Natural killer cell (primary cell): ENCODE results near the gene TSTD1. TPM values are rescaled to one million over a fixed set of nuclear protein-coding genes. Genes with fewer than 3 reads are reported as not detected.
A peak's percentile ranks its signal among the peaks of the same experiment; 100 is the strongest.

Experiments
- ATAC-seq, 3 donors: fragments of 150-1000 bp in 2 of 3; fragments of 200-7000 bp in 1 of 3; cut with Tn5 transposase; 1 replicate in 1 of 3; 2 replicates in 2 of 3; pipeline ENCODE4 v1.10.0; 2021; ENCODE audit warnings: mild to moderate bottlenecking in 2 of 3, moderate library complexity in 2 of 3
- DNase-seq, 2 donors: peaks; one replicate each; pipeline versions ENCODE4 v3.0.0 to v3.0.0-alpha.2; 2013 to 2021; ENCODE audit warnings: mixed read lengths in 1 of 2
- H3K27ac ChIP-seq: one replicate; pipeline ENCODE4 v1.5.1; 2013; ENCODE audit warnings: mild to moderate bottlenecking, low read length
- H3K27me3 ChIP-seq: one replicate; pipeline ENCODE4 v1.6.1; 2013; ENCODE audit warnings: low read length; ENCODE audit not compliant: control insufficient read depth, insufficient read depth
- H3K36me3 ChIP-seq: one replicate; pipeline ENCODE4 v1.6.1; 2013; ENCODE audit warnings: low read length; ENCODE audit not compliant: control insufficient read depth, insufficient read depth
- H3K4me1 ChIP-seq: one replicate; pipeline ENCODE4 v1.6.1; 2013; ENCODE audit warnings: low read length; ENCODE audit not compliant: control insufficient read depth, insufficient read depth
- H3K4me3 ChIP-seq: one replicate; pipeline ENCODE4 v1.5.1; 2013; ENCODE audit warnings: low read length
- H3K9me3 ChIP-seq: one replicate; pipeline ENCODE4 v1.6.1; 2013; ENCODE audit warnings: low read length; ENCODE audit not compliant: control insufficient read depth, insufficient read depth
- H3K27ac Mint-ChIP-seq, 2 donors: one replicate each; pipeline ENCODE4 v1.8.0; 2022; ENCODE audit warnings: mild to moderate bottlenecking in 2 of 2, mixed read lengths in 2 of 2, moderate library complexity in 1 of 2
- H3K27me3 Mint-ChIP-seq, 2 donors: one replicate each; pipeline ENCODE4 v1.8.0; 2022; ENCODE audit warnings: low read depth in 2 of 2, mixed read lengths in 2 of 2
- H3K36me3 Mint-ChIP-seq: one replicate; pipeline ENCODE4 v1.8.0; 2022; ENCODE audit warnings: mixed read lengths
- H3K4me1 Mint-ChIP-seq, 2 donors: one replicate each; pipeline ENCODE4 v1.8.0; 2022; ENCODE audit warnings: mixed read lengths in 2 of 2
- H3K4me3 Mint-ChIP-seq: one replicate; pipeline ENCODE4 v1.8.0; 2022; ENCODE audit warnings: mild to moderate bottlenecking, moderate library complexity, mixed read lengths
- H3K9me3 Mint-ChIP-seq, 2 donors: one replicate each; pipeline ENCODE4 v1.8.0; 2022; ENCODE audit warnings: mixed read lengths in 2 of 2
- WGBS: methylation state at CpG from one replicate; pipeline ENCODE4 v1.1.7; 2013; ENCODE audit warnings: missing lambda C conversion rate; ENCODE audit not compliant: insufficient coverage; 5-methylcytosine and 5-hydroxymethylcytosine counted together
- intact Hi-C: fragments of 100-400 bp; cut with micrococcal nuclease; formaldehyde crosslinking; loops from one replicate; pipeline ENCODE4 v1.14.2; 2022
- total RNA-seq, 4 donors: library from RNA; stranded (reverse); fragments of 120-200 nt in 1 of 4; gene quantifications; one replicate each; pipeline versions ENCODE4 v1.2.3 to v1.2.4, GENCODE V29; 2013 to 2022
- TF ChIP-seq, protein P1 (sequence below): fragments of 200-600 bp; IDR thresholded peaks from one replicate; pipeline ENCODE4 v1.8.0; 2022; ENCODE audit warnings: antibody characterized with exemption

TSTD1 gene
- total RNA-seq, 3 donors from 2014 or later (not counting 1 experiment from before 2014, with no cell fraction given): 31.8 to 36.3 (median 34.3) TPM

DNA sequence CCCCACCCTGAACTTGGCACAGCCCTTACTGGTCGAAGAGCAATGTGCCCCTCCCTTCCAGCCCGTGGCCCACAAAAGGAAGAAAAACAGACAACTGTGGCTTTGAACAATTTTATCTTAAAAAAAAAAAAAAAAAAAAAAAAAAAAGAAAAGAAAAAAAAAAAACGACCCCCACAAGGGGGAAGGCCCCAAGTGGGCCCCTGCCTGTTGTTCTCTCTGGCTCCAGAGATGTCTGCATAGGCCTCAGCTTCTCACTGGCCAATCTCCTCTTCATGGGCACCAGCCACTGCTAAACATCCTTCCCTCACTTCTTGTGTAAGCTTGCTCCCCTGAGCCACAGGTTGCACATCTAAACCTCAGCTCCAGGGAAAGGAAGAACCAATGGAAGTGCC, 386 bp upstream of the TSTD1 start:
- peaks cover 14 to 51% of the 10 kb centered on the region in 2 donors for H3K4me1 Mint-ChIP-seq
- H3K36me3 Mint-ChIP-seq: no peaks in the 10 kb centered on the region
- Histone ChIP-seq H3K9me3 (no peaks in the 10 kb centered on the region), H3K36me3 (peaks cover 40% of the 10 kb centered on the region), H3K4me1 (peaks cover 41% of the 10 kb centered on the region), H3K27ac (peak overlapping the region; percentile 77), H3K4me3 (peak overlapping the region; percentile 95), H3K27me3 (no peaks in the 10 kb centered on the region)
- H3K27me3 Mint-ChIP-seq: no peaks in the 10 kb centered on the region
- TF ChIP-seq, protein P1, sequence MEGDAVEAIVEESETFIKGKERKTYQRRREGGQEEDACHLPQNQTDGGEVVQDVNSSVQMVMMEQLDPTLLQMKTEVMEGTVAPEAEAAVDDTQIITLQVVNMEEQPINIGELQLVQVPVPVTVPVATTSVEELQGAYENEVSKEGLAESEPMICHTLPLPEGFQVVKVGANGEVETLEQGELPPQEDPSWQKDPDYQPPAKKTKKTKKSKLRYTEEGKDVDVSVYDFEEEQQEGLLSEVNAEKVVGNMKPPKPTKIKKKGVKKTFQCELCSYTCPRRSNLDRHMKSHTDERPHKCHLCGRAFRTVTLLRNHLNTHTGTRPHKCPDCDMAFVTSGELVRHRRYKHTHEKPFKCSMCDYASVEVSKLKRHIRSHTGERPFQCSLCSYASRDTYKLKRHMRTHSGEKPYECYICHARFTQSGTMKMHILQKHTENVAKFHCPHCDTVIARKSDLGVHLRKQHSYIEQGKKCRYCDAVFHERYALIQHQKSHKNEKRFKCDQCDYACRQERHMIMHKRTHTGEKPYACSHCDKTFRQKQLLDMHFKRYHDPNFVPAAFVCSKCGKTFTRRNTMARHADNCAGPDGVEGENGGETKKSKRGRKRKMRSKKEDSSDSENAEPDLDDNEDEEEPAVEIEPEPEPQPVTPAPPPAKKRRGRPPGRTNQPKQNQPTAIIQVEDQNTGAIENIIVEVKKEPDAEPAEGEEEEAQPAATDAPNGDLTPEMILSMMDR: no peak
- WGBS: 0% methylated on average over 2 of the region's 3 CpGs
- intact Hi-C loops: no loop called here
- no peaks in the 10 kb centered on the region for H3K9me3 Mint-ChIP-seq
- ATAC-seq (no peak), DNase-seq (no peak)
- H3K4me3 Mint-ChIP-seq: peak overlapping the region; percentile 93
- H3K27ac Mint-ChIP-seq: peak overlapping the region; percentile 84 to 92

DNA sequence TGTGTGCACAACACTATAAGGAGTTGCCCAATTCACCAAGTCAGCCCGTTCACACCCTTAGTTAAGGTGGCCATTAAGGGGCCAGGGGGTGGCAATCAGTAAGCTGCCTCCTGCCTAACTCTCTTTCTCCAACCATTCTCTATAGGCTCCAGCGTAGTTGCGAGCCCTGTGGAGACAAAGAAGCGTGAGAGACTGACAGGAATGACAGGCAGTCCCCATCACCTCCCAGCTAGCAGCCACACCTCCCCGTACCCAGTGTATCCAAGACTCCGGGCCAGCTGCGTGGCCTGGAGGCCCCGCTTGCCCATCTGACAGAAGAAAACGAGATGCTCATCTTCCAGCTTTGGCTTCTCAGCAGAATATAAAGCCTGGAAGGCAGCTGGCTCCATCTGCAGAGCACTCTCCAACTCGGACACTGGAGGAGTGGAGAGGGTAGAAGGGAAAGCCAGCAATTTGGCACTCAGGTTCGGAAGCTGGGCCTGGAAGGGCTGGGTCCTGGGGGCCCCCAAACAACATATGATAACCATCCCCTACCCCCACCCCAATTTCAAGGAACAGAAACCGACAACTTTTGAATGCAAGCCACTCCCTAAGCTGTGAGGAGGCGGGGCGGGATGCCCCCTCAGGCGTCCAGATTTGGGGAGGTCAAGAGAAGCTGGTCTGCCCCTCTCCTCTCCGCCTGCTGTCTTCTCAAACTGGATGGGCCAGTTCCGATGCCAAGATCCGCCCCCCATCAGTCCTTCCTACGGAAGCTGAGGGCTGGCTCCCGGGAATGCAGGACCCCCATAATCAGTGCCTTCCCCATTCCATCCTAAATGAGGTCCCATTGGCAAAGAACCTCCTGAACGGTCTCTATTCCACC, 872 bp downstream of the TSTD1 start:
- no peaks in the 10 kb centered on the region for H3K9me3 Mint-ChIP-seq
- H3K27me3 ChIP-seq: no peaks in the 10 kb centered on the region
- intact Hi-C loops: no loop called here
- peak overlapping the region; percentile 84 to 92 for H3K27ac Mint-ChIP-seq
- H3K9me3 ChIP-seq: no peaks in the 10 kb centered on the region
- peak overlapping the region; percentile 93 for H3K4me3 Mint-ChIP-seq
- peaks cover 36% of the 10 kb centered on the region for H3K36me3 ChIP-seq
- DNase-seq (no peak), ATAC-seq (no peak)
- no peaks in the 10 kb centered on the region for H3K36me3 Mint-ChIP-seq
- H3K27ac ChIP-seq: peak overlapping the region; percentile 77
- H3K4me1 ChIP-seq: peaks cover 38% of the 10 kb centered on the region
- TF ChIP-seq, protein P1: no peak
- 68% methylated on average over 21 of the region's 21 CpGs for WGBS
- H3K27me3 Mint-ChIP-seq: no peaks in the 10 kb centered on the region
- peak overlapping the region; percentile 95 for H3K4me3 ChIP-seq
- peaks cover 12 to 51% of the 10 kb centered on the region in 2 donors for H3K4me1 Mint-ChIP-seq

- H3K36me3 Mint-ChIP-seq: no peaks in the 10 kb centered on the region
- WGBS: 87% methylated on average over 3 of the region's 3 CpGs
- Histone ChIP-seq H3K4me3 (no peak overlapping the region), H3K36me3 (no peaks in the 10 kb centered on the region), H3K27ac (no peak overlapping the region), H3K27me3 (no peaks in the 10 kb centered on the region), H3K9me3 (no peaks in the 10 kb centered on the region), H3K4me1 (peaks cover 17% of the 10 kb centered on the region)
- H3K4me1 Mint-ChIP-seq: peaks cover 8 to 24% of the 10 kb centered on the region in 2 donors
- H3K9me3 Mint-ChIP-seq: no peaks in the 10 kb centered on the region
- no peak for DNase-seq
- no peak overlapping the region for H3K4me3 Mint-ChIP-seq
- intact Hi-C loops: no loop called here
- no peaks in the 10 kb centered on the region for H3K27me3 Mint-ChIP-seq
- no peak for ATAC-seq
- TF ChIP-seq, protein P1: no peak
- H3K27ac Mint-ChIP-seq: no peak overlapping the region
Measured at GRCh38 chr1:161033751-161034150, 5.0 kb downstream of the TSTD1 start.
